Prostate gland (tissue), 2 donors: ENCODE results near the gene MMP25. TPM values are rescaled to one million over a fixed set of nuclear protein-coding genes. Genes with fewer than 3 reads are reported as not detected.
A peak's percentile ranks its signal among the peaks of the same experiment; 100 is the strongest.

Source experiments
- DNase-seq: peaks from one replicate; pipeline ENCODE4 v3.0.0-alpha.2; 2019; ENCODE audit warnings: low spot score
- H3K27ac ChIP-seq, 2 donors: fragments of 200-600 bp; sonication (generic); 2 replicates each; pipeline ENCODE4 v1.5.1; 2017 to 2019
- H3K27me3 ChIP-seq: fragments of 200-600 bp; sonication (generic); replicated peaks from 2 replicates; pipeline ENCODE4 v1.5.1; 2019; ENCODE audit not compliant: insufficient read depth
- H3K36me3 ChIP-seq, 2 donors: fragments of 200-600 bp; sonication (generic); 1 replicate in 1 of 2; 2 replicates in 1 of 2; pipeline versions ENCODE4 v1.5.1 to v1.8.1; 2017 to 2019
- H3K4me1 ChIP-seq: fragments of 200-600 bp; sonication (generic); replicated peaks from 2 replicates; pipeline ENCODE4 v1.5.1; 2019
- H3K4me3 ChIP-seq, 2 donors: fragments of 200-600 bp; sonication (generic); 2 replicates each; pipeline ENCODE4 v1.5.1; 2017 to 2019
- H3K9me3 ChIP-seq: fragments of 200-600 bp; sonication (generic); 2 replicates; pipeline ENCODE4 v1.5.1; 2017
- POLR2A ChIP-seq: fragments of 450-650 bp; IDR thresholded peaks from one replicate; pipeline ENCODE4 v1.6.1; 2016; ENCODE audit warnings: antibody characterized with exemption, mild to moderate bottlenecking
- POLR2AphosphoS5 ChIP-seq: sonication (generic); formaldehyde crosslinking; IDR thresholded peaks from one replicate; pipeline ENCODE4 v1.6.1; 2017; ENCODE audit warnings: antibody characterized with exemption
- WGBS: methylation state at CpG from one replicate; pipeline ENCODE4 v1.1.5; 2018; 5-methylcytosine and 5-hydroxymethylcytosine counted together
- intact Hi-C: fragments of 100-400 bp; cut with DNase I; formaldehyde crosslinking; loops from one replicate; pipeline ENCODE4 v1.14.2; 2022
- small RNA-seq, 2 donors: library from RNA; depleted of rRNA; stranded (forward); fragments of <200 nt; gene quantifications; one replicate each; pipeline ENCODE3, GENCODE V24; 2016
- total RNA-seq, 2 donors: library from RNA; depleted of rRNA; stranded (reverse); fragments of >200 nt; gene quantifications; one replicate each; pipeline ENCODE4 v1.1.0, GENCODE V29; 2016
- TF ChIP-seq, protein P1 (sequence below), 4 experiments: fragments of 200-600 bp in 2 of 4; fragments of 450-650 bp in 2 of 4; sonication (generic) in 2 of 4; IDR thresholded peaks; 1 replicate in 3 of 4; 2 replicates in 1 of 4; pipeline ENCODE4 v1.5.1; 2016 to 2019; ENCODE audit warnings: antibody characterized with exemption in 4 of 4, mild to moderate bottlenecking in 2 of 4, moderate library complexity in 2 of 4

The MMP25 gene
- total RNA-seq, 2 donors from 2014 or later: 0.74 to 1.4 TPM

DNA sequence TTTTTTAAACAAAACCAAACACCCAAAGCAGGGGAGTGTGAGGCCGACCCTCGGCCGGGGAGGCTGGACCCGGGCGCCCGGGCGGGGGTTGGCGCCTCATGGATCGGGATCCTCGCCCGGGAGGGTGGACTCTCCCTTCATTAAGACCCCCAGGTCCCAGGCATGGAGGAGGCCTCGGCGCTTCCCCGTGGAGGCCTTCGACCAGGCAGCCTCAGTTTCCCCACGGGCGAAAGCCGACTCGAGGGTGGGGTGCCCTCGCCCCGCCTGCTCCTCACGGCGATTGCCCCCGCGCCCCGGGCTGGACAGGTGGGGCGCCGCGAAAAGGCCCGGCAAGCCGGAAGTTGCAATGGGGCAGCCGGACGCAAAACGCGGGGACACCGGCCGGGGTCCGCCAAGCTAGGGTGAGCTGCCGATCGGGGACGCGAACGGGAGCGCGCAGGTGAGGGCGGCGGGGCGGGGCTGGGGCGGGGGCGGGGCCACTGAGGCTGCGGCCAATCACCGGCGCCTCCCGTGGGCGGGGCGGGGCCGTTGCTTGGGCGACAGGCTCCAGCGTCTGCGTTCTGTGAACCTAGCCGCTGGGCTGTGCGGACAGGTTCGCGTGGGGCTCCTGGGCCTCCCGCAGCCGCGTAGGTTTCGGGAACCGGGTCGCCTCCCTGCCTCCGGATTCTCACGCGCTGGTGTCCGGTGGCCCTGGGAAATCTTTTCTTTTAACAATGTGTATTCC lies 60.0 kb downstream of the MMP25 start:
- Histone ChIP-seq H3K4me3 (peak overlapping the region; percentile 46 to 57), H3K9me3 (no peaks in the 10 kb centered on the region), H3K27me3 (no peaks in the 10 kb centered on the region), H3K27ac (peak overlapping the region; percentile 73 to 80), H3K36me3 (no peaks in the 10 kb centered on the region), H3K4me1 (no peaks in the 10 kb centered on the region)
- intact Hi-C loops: no loop called here
- TF ChIP-seq, protein P1, sequence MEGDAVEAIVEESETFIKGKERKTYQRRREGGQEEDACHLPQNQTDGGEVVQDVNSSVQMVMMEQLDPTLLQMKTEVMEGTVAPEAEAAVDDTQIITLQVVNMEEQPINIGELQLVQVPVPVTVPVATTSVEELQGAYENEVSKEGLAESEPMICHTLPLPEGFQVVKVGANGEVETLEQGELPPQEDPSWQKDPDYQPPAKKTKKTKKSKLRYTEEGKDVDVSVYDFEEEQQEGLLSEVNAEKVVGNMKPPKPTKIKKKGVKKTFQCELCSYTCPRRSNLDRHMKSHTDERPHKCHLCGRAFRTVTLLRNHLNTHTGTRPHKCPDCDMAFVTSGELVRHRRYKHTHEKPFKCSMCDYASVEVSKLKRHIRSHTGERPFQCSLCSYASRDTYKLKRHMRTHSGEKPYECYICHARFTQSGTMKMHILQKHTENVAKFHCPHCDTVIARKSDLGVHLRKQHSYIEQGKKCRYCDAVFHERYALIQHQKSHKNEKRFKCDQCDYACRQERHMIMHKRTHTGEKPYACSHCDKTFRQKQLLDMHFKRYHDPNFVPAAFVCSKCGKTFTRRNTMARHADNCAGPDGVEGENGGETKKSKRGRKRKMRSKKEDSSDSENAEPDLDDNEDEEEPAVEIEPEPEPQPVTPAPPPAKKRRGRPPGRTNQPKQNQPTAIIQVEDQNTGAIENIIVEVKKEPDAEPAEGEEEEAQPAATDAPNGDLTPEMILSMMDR (IDR thresholded peaks at IDR 0.05): no peak
- TF ChIP-seq POLR2A: peak; percentile 70
- peak; percentile 77 for TF ChIP-seq POLR2AphosphoS5
- WGBS: under 1% methylated on average over 53 of the region's 74 CpGs
- DNase-seq: peak; percentile 93

Small RNA genes lying within 50 kb of the gene (small RNA-seq; reads per million reads assigned to genes)
- gene RNU1-22P: 0.09 to 0.30 reads per million in 2 donors

Other genes with a start within 250 kb of the MMP25 start
- not detected for gene PRSS41, start 248.1 kb upstream of the MMP25 start, total RNA-seq
- gene PRSS21, start 229.3 kb upstream of the MMP25 start, total RNA-seq: 10 to 100 TPM; 33.5 to 50.6 TPM
- gene ZG16B, start 216.3 kb upstream of the MMP25 start, total RNA-seq: 100 to 1,000 TPM in 1 of 2 donors, 10 to 100 TPM in 1; 37.1 to 268 TPM
- 10 to 100 TPM; 18.6 to 30.9 TPM for gene PRSS22, start 188.4 kb upstream of the MMP25 start, total RNA-seq
- 100 to 1,000 TPM in 1 of 2 donors, 10 to 100 TPM in 1; 78.8 to 150 TPM for gene FLYWCH2, start 163.3 kb upstream of the MMP25 start, total RNA-seq
- gene FLYWCH1, start 134.6 kb upstream of the MMP25 start, total RNA-seq: 10 to 100 TPM; 53.0 to 55.6 TPM
- gene KREMEN2, start 82.3 kb upstream of the MMP25 start, total RNA-seq: 1 to 10 TPM; 1.4 to 4.0 TPM
- gene PAQR4, start 77.2 kb upstream of the MMP25 start, total RNA-seq: 10 to 100 TPM in 1 of 2 donors, 1 to 10 TPM in 1; 9.1 to 25.1 TPM
- gene PKMYT1, start 66.1 kb upstream of the MMP25 start, total RNA-seq: 10 to 100 TPM in 1 of 2 donors, 1 to 10 TPM in 1; 4.1 to 25.5 TPM
- under 1 TPM in 1 of 2 donors, not detected in 1; 0.91 TPM for gene CLDN9, start 33.6 kb upstream of the MMP25 start, total RNA-seq
- under 1 TPM in 1 of 2 donors, not detected in 1; 0.14 TPM for gene CLDN6, start 28.4 kb upstream of the MMP25 start, total RNA-seq
- gene TNFRSF12A, start 26.2 kb upstream of the MMP25 start, total RNA-seq: 10 to 100 TPM; 57.4 to 59.0 TPM
- gene HCFC1R1, start 22.6 kb upstream of the MMP25 start, total RNA-seq: 10 to 100 TPM; 52.4 to 67.0 TPM
- 10 to 100 TPM; 22.9 to 28.0 TPM for gene THOC6, start 22.5 kb upstream of the MMP25 start, total RNA-seq
- 10 to 100 TPM; 54.6 to 59.6 TPM for gene BICDL2, start 9.6 kb upstream of the MMP25 start, total RNA-seq
- 10 to 100 TPM; 13.5 to 33.3 TPM for gene IL32, start 19.1 kb downstream of the MMP25 start, total RNA-seq
- under 1 TPM in 1 of 2 donors, not detected in 1; 0.57 TPM for gene ZSCAN10, start 52.7 kb downstream of the MMP25 start, total RNA-seq
- 10 to 100 TPM; 20.9 to 27.0 TPM for gene ZNF205, start 66.0 kb downstream of the MMP25 start, total RNA-seq
- gene ZNF213, start 88.5 kb downstream of the MMP25 start, total RNA-seq: 10 to 100 TPM; 18.4 to 28.1 TPM
- not detected for gene OR1F1, start 141.6 kb downstream of the MMP25 start, total RNA-seq
- gene ZNF200, start 188.6 kb downstream of the MMP25 start, total RNA-seq: 10 to 100 TPM in 1 of 2 donors, 1 to 10 TPM in 1; 8.2 to 18.6 TPM
- gene MEFV, start 210.1 kb downstream of the MMP25 start, total RNA-seq: 1 to 10 TPM in 1 of 2 donors, under 1 TPM in 1; 0.77 to 5.9 TPM
- 10 to 100 TPM; 51.2 to 88.8 TPM for gene ZNF263, start 236.9 kb downstream of the MMP25 start, total RNA-seq